ENCODE measurements around the gene AHSA1. TPM values are rescaled to one million over a fixed set of nuclear protein-coding genes. Genes with fewer than 3 reads are reported as not detected.

AHSA1 gene
- polyA plus RNA-seq, 1 donor (not counting 4 experiments of a cell fraction or from before 2014, with no cell fraction given) = 247 TPM

- Histone ChIP-seq H3K4me1 (ENCODE audit: control insufficient read depth, extremely low read depth, insufficient read depth, low read length) (peaks cover 4% of the 10 kb centered on the region), H3K27me3 (ENCODE audit: control insufficient read depth, extremely low read depth, insufficient read depth, low read length) (peaks cover 24% of the 10 kb centered on the region), H4K20me1 (ENCODE audit: control insufficient read depth, extremely low read depth, insufficient read depth, low read length) (no peaks in the 10 kb centered on the region), H3K4me3 (ENCODE audit: control insufficient read depth in 2 of 3, extremely low read depth in 1 of 3, insufficient read depth in 2 of 3, low read depth in 1 of 3, low read length in 3 of 3) (no peak overlapping the region), H3K79me2 (ENCODE audit: control insufficient read depth, insufficient read depth, low read length) (no peaks in the 10 kb centered on the region), H3K9me3 (ENCODE audit: control insufficient read depth, low read depth, low read length) (no peaks in the 10 kb centered on the region), H2AFZ (ENCODE audit: control insufficient read depth, low read length) (no peak overlapping the region), H3K36me3 (ENCODE audit: control insufficient read depth in 2 of 2, extremely low read depth in 1 of 2, insufficient read depth in 2 of 2, low read length in 2 of 2) (no peaks in the 10 kb centered on the region), H3K27ac (ENCODE audit: control insufficient read depth, insufficient read depth, low read length) (no peak overlapping the region), H3K9ac (ENCODE audit: control insufficient read depth, extremely low read depth, insufficient read depth, low read length) (no peak overlapping the region), H3K4me2 (ENCODE audit: control insufficient read depth, extremely low read depth, insufficient read depth, low read depth, low read length) (no peak overlapping the region), H3K9me1 (ENCODE audit: control insufficient read depth, extremely low read depth, insufficient read depth, low read length) (no peaks in the 10 kb centered on the region)
- DNase-seq (ENCODE audit: low read depth, low spot score) (no peak), FAIRE-seq (no peak)
- no peak for TF ChIP-seq CTCF (optimal IDR thresholded peaks at IDR 0.05 in 1 of 3, IDR thresholded peaks at IDR 0.05 in 1 of 3, conservative IDR thresholded peaks at IDR 0.05 in 1 of 3; ENCODE audit: extremely low read depth in 1 of 3, insufficient read depth in 2 of 3, low read length in 3 of 3)
- no peak for TF ChIP-seq EZH2 (IDR thresholded peaks at IDR 0.05; ENCODE audit: low read length)
- dilution Hi-C loops (cut with MboI; ENCODE audit: extremely low pct_ligation_motif_present, low sequenced_read_pairs) = no loop called here
Observed at GRCh38 chr14:77495334-77495733, 37.4 kb downstream of the AHSA1 start.

GRCh38 chr14:77498120-77498979 lies 40.5 kb downstream of the AHSA1 start, which contains the start of gene ISM2:
TSS of gene ISM2 (minus strand) at chr14:77498816. CDS start at chr14:77498793, 23 bp downstream.
- dilution Hi-C loops (cut with MboI; ENCODE audit: extremely low pct_ligation_motif_present, low sequenced_read_pairs) = no loop called here
- Histone ChIP-seq H3K79me2 (ENCODE audit: control insufficient read depth, insufficient read depth, low read length) (no peaks in the 10 kb centered on the region), H3K4me2 (ENCODE audit: control insufficient read depth, extremely low read depth, insufficient read depth, low read depth, low read length) (peak within 1 kb of the TSS; percentile 83), H3K9me3 (ENCODE audit: control insufficient read depth, low read depth, low read length) (no peaks in the 10 kb centered on the region), H3K9me1 (ENCODE audit: control insufficient read depth, extremely low read depth, insufficient read depth, low read length) (no peaks in the 10 kb centered on the region), H3K36me3 (ENCODE audit: control insufficient read depth in 2 of 2, extremely low read depth in 1 of 2, insufficient read depth in 2 of 2, low read length in 2 of 2) (no peaks in the 10 kb centered on the region), H3K4me1 (ENCODE audit: control insufficient read depth, extremely low read depth, insufficient read depth, low read length) (peaks cover 4% of the 10 kb centered on the region), H2AFZ (ENCODE audit: control insufficient read depth, low read length) (peak within 1 kb of the TSS; percentile 58), H3K27me3 (ENCODE audit: control insufficient read depth, extremely low read depth, insufficient read depth, low read length) (peaks cover 24% of the 10 kb centered on the region), H3K27ac (ENCODE audit: control insufficient read depth, insufficient read depth, low read length) (no peak within 1 kb of the TSS), H3K4me3 (ENCODE audit: control insufficient read depth in 2 of 3, extremely low read depth in 1 of 3, insufficient read depth in 2 of 3, low read depth in 1 of 3, low read length in 3 of 3) (peak within 1 kb of the TSS; percentile 33 to 51 (median 46)), H4K20me1 (ENCODE audit: control insufficient read depth, extremely low read depth, insufficient read depth, low read length) (no peaks in the 10 kb centered on the region), H3K9ac (ENCODE audit: control insufficient read depth, extremely low read depth, insufficient read depth, low read length) (peak within 1 kb of the TSS; percentile 15)
- no peak for TF ChIP-seq CTCF (optimal IDR thresholded peaks at IDR 0.05 in 1 of 3, IDR thresholded peaks at IDR 0.05 in 1 of 3, conservative IDR thresholded peaks at IDR 0.05 in 1 of 3; ENCODE audit: extremely low read depth in 1 of 3, insufficient read depth in 2 of 3, low read length in 3 of 3)
- TF ChIP-seq EZH2 (IDR thresholded peaks at IDR 0.05; ENCODE audit: low read length) = peak; percentile 80
- no peak for FAIRE-seq
- no peak for DNase-seq (ENCODE audit: low read depth, low spot score)

Measured in keratinocyte (primary cell).